Stomach (tissue), 9 donors: ENCODE measurements around the gene ZDHHC16. TPM values are rescaled to one million over a fixed set of nuclear protein-coding genes. Genes with fewer than 3 reads are reported as not detected.
"Not testable (repeated sequence)": the region's sequence is repeated elsewhere in the genome, so short reads cannot be mapped to it uniquely, and the experiment has no call there.

ENCODE experiments used
- DNase-seq, 2 donors: peaks; one replicate each; pipeline versions ENCODE4 v3.0.0 to v3.0.0-alpha.2; 2013 to 2019
- H3K27ac ChIP-seq, 5 donors: fragments of 200-600 bp in 4 of 5; sonication (generic) in 4 of 5; one replicate each; pipeline ENCODE4 v1.5.1; 2013 to 2019; ENCODE audit warnings: mild to moderate bottlenecking in 1 of 5, moderate library complexity in 1 of 5
- H3K27me3 ChIP-seq, 3 donors: fragments of 200-600 bp; sonication (generic); one replicate each; pipeline ENCODE4 v1.5.1; 2017 to 2019; ENCODE audit warnings: mixed run types in 1 of 3
- H3K36me3 ChIP-seq, 4 donors: fragments of 200-600 bp; sonication (generic); 1 replicate in 3 of 4; 2 replicates in 1 of 4; pipeline ENCODE4 v1.5.1; 2016 to 2019
- H3K4me1 ChIP-seq, 4 donors: fragments of 200-600 bp; sonication (generic); one replicate each; pipeline ENCODE4 v1.5.1; 2016 to 2019
- H3K4me3 ChIP-seq, 4 donors: fragments of 200-600 bp; sonication (generic) in 3 of 4; one replicate each; pipeline ENCODE4 v1.5.1; 2016 to 2019; ENCODE audit warnings: mild to moderate bottlenecking in 1 of 4
- H3K9me3 ChIP-seq, 4 donors: fragments of 200-600 bp; sonication (generic); one replicate each; pipeline ENCODE4 v1.5.1; 2016 to 2019
- CTCF ChIP-seq, 7 experiments: fragments of 450-650 bp in 4 of 7; fragments of 200-600 bp in 3 of 7; sonication (generic) in 3 of 7; IDR thresholded peaks; one replicate each; pipeline ENCODE4 v1.5.1; 2016 to 2019; ENCODE audit warnings: antibody characterized with exemption in 7 of 7, control low read depth in 2 of 7, mild to moderate bottlenecking in 1 of 7
- EP300 ChIP-seq: sonication (generic); formaldehyde crosslinking; IDR thresholded peaks from one replicate; pipeline ENCODE4 v1.6.1; 2017; ENCODE audit warnings: antibody characterized with exemption
- POLR2A ChIP-seq, 4 donors: fragments of 450-650 bp; IDR thresholded peaks; one replicate each; pipeline ENCODE4 v1.6.1; 2016; ENCODE audit warnings: antibody characterized with exemption in 4 of 4, control low read depth in 2 of 4, mild to moderate bottlenecking in 1 of 4, moderate library complexity in 1 of 4
- POLR2AphosphoS5 ChIP-seq, 3 donors: sonication (generic); formaldehyde crosslinking; IDR thresholded peaks; one replicate each; pipeline ENCODE4 v1.6.1; 2016; ENCODE audit warnings: antibody characterized with exemption in 3 of 3
- WGBS, 5 donors: extraction: QIAGEN DNeasy Blood & Tissue Kit in 3 of 5; methylation state at CpG; one replicate each; pipeline versions ENCODE4 v1.1.5 to v1.1.7; 2013 to 2018; 5-methylcytosine and 5-hydroxymethylcytosine counted together
- intact Hi-C: fragments of 100-400 bp; cut with DNase I; formaldehyde crosslinking; loops from one replicate; pipeline ENCODE4 v1.15.1; 2023; ENCODE audit warnings: low total_unique reads
- polyA plus RNA-seq, 3 donors: library from polyadenylated mRNA; stranded (reverse); fragments of 200-250 nt; gene quantifications; one replicate each; pipeline ENCODE4 v1.2.3, GENCODE V29; 2013
- total RNA-seq, 5 donors: library from RNA; depleted of rRNA; stranded (reverse); fragments of >200 nt; gene quantifications; one replicate each; pipeline versions ENCODE4 v1.1.0 to v1.2.3, GENCODE V29; 2014 to 2016
- donor health status: healthy with polysubstance abuse.
- donor health status: Bipolar disorder and iron deficiency.
- donor health status: healthy.

Gene ZDHHC16
- total and polyA plus RNA-seq, 8 donors: 5.4 to 98.6 (median 33.3) TPM

GRCh38 chr10:97468162-97468561 lies 22.2 kb downstream of the ZDHHC16 start:
- intact Hi-C loops: loop anchor here (10.0 kb wide), 1 partner anchor 87 kb away; no protein-coding TSS in a partner anchor
- H3K4me1 ChIP-seq: peaks cover 0 to 10% (median 6%) of the 10 kb centered on the region in 4 donors
- H3K27me3 ChIP-seq: no peaks in the 10 kb centered on the region
- peaks cover 83 to 100% (median 99%) of the 10 kb centered on the region in 4 donors for H3K36me3 ChIP-seq
- H3K27ac ChIP-seq: no peak overlapping the region
- DNase-seq: peak in 1 of 2 donors; percentile 32
- no peak overlapping the region for H3K4me3 ChIP-seq
- H3K9me3 ChIP-seq: no peaks in the 10 kb centered on the region
- WGBS, 5 donors: 62 to 72% (median 67%) methylated on average over 3 of the region's 3 CpGs
- TF ChIP-seq CTCF (IDR thresholded peaks at IDR 0.05) (no peak), EP300 (no peak), POLR2A (IDR thresholded peaks at IDR 0.05) (no peak), POLR2AphosphoS5 (IDR thresholded peaks at IDR 0.05) (no peak)

DNA sequence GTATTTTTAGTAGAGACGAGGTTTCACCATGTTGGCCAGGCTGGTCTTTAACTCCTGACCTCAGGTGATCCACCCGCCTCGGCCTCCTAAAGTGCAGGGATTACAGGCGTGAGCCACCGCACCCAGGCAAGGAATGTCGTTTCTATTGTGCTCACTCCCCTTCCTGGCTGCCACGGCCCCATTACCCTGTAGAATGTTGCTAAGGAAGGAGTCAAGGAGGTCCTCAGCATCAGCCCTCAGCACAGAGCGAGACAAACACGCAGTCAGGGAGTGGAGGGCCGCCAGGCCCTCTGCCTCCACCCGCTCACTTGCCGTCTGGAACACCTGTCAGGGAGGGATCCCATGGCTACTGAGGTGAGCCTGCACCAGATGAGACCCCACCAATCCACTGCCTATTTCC lies 22.8 kb downstream of the ZDHHC16 start:
- intact Hi-C loops: loop anchor here (10.0 kb wide), 1 partner anchor 86 kb away; no protein-coding TSS in a partner anchor
- 74 to 93% (median 86%) methylated on average over 12 of the region's 12 CpGs for WGBS, 5 donors

DNA sequence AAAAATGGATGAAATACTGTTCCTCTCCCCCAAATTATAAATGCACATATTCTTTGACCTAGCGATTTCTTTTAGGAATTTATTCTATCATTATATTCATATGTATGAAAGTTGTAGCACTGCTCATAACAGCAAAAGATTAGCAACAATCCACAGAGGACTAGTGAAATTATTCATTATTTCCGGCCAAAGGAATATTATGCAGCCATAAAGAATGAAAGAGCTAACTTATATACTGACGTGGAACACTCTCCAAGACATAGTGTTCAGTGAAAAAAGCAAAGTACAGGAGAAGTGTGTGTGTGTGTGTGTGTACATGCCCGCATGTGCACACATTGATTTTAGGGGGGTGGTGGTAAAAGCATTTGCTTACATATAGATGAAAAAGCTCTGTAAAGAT lies 28.9 kb downstream of the ZDHHC16 start:
- H3K9me3 ChIP-seq: no peaks in the 10 kb centered on the region
- no peak overlapping the region for H3K4me3 ChIP-seq
- H3K27me3 ChIP-seq: no peaks in the 10 kb centered on the region
- 96 to 97% (median 96%) methylated on average over 4 of the region's 4 CpGs for WGBS, 5 donors
- no peak for TF ChIP-seq POLR2A (IDR thresholded peaks at IDR 0.05)
- TF ChIP-seq POLR2AphosphoS5 (IDR thresholded peaks at IDR 0.05): no peak
- TF ChIP-seq EP300: no peak
- no peak for TF ChIP-seq CTCF (IDR thresholded peaks at IDR 0.05)
- intact Hi-C loops: no loop called here
- H3K27ac ChIP-seq: no peak overlapping the region
- H3K4me1 ChIP-seq: no peaks in the 10 kb centered on the region
- H3K36me3 ChIP-seq: peaks cover 75 to 100% (median 98%) of the 10 kb centered on the region in 4 donors
- DNase-seq: no peak

More for the DNA sequence above, 22.8 kb downstream of the ZDHHC16 start:
- not testable (repeated sequence) for H3K27me3 ChIP-seq, DNase-seq, H3K9me3 ChIP-seq, H3K4me1 ChIP-seq, H3K4me3 ChIP-seq, H3K27ac ChIP-seq
- H3K36me3 ChIP-seq: peaks cover 80 to 100% (median 99%) of the 10 kb centered on the region in 4 donors

- no peaks in the 10 kb centered on the region for H3K27me3 ChIP-seq
- TF ChIP-seq POLR2A (IDR thresholded peaks at IDR 0.05) (no peak), EP300 (no peak), CTCF (IDR thresholded peaks at IDR 0.05) (no peak), POLR2AphosphoS5 (IDR thresholded peaks at IDR 0.05) (no peak)
- H3K27ac ChIP-seq: no peak overlapping the region
- peaks cover 76 to 100% (median 98%) of the 10 kb centered on the region in 4 donors for H3K36me3 ChIP-seq
- intact Hi-C loops: no loop called here
- no peaks in the 10 kb centered on the region for H3K9me3 ChIP-seq
- no peak overlapping the region for H3K4me3 ChIP-seq
- H3K4me1 ChIP-seq: no peaks in the 10 kb centered on the region
- 73 to 92% (median 81%) methylated on average over 2 of the region's 2 CpGs for WGBS, 5 donors
- DNase-seq: no peak
Observed at GRCh38 chr10:97475936-97476594, 30.1 kb downstream of the ZDHHC16 start.

DNA sequence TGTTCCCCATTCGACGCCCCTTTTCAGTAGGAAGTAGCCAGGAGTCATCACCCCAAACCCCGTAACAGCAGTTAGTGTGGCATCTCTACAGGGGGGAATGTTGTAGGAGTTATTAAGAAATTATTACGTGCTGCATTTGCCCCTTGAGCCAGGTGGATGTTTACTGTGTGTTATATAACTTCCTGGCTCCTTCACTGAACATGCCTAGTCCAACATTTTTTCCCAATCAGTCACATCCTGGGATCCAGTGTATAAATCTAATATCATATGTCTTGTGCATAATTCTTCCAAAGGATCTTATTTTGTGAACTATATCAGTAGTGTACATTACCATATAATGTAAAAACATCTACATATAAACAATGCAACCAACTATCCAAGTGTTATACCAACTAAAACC lies 33.4 kb downstream of the ZDHHC16 start:
- H3K27ac ChIP-seq, DNase-seq, H3K4me3 ChIP-seq, H3K27me3 ChIP-seq, H3K4me1 ChIP-seq, intact Hi-C loops, H3K9me3 ChIP-seq: not testable (repeated sequence)
- WGBS, 5 donors: 82 to 93% (median 87%) methylated on average over 4 of the region's 4 CpGs
- peaks cover 58 to 92% (median 87%) of the 10 kb centered on the region in 4 donors for H3K36me3 ChIP-seq
